ENCODE results near the gene PRR23B.

DNA sequence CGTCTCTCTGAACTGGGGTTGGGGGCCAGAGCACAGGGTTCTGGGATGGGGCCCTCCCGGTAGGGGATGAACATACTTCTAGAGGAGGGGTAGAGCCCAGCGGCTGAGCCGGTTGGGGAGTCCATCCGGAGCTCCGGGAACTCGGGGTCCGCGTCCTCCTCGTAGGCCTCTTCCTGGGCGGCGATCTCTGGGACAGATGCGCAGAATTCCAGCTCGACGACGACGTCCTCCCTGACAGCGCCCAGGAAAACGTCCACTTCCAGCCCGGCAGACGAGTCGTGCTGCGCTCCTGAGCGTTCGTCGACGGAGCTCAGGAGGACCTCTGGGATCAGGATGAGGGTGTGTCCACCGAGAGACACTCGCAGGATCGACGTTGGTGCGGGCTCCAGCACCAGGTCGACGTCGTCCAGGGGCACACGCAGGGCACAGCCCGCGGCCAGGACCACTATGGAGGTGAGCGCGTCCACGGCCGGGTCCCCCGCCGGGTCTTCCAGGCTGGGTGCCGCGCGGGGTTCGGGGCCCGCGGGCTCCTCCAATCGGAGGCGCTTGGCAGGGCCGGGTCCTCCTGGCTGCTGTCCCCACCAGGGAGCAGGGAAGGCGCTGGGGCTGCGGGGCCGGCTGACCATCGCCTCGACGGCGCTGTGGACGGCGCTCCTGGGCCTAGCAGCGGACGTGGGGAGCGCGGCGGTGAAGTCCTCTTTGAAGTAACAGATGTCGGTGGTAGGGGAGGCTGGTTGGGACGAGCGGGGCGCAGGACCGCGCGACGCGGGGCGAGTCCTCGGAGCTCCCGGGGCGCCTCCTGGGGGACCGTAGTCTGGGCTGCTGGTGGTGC is 474 bp downstream of the PRR23B start:
- TF ChIP-seq, protein P1, sequence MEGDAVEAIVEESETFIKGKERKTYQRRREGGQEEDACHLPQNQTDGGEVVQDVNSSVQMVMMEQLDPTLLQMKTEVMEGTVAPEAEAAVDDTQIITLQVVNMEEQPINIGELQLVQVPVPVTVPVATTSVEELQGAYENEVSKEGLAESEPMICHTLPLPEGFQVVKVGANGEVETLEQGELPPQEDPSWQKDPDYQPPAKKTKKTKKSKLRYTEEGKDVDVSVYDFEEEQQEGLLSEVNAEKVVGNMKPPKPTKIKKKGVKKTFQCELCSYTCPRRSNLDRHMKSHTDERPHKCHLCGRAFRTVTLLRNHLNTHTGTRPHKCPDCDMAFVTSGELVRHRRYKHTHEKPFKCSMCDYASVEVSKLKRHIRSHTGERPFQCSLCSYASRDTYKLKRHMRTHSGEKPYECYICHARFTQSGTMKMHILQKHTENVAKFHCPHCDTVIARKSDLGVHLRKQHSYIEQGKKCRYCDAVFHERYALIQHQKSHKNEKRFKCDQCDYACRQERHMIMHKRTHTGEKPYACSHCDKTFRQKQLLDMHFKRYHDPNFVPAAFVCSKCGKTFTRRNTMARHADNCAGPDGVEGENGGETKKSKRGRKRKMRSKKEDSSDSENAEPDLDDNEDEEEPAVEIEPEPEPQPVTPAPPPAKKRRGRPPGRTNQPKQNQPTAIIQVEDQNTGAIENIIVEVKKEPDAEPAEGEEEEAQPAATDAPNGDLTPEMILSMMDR (IDR thresholded peaks at IDR 0.05), result no peak
- no peak for TF ChIP-seq EZH2 (IDR thresholded peaks at IDR 0.05)
- TF ChIP-seq EZH2phosphoT487 (IDR thresholded peaks at IDR 0.05), result no peak

Measured in neural progenitor cell (in vitro differentiated cells).